Activated naive CD4-positive, alpha-beta T cell treated with Interleukin-2 at 50 U/mL for 16 hours (primary cell): ENCODE measurements around the gene MACROD1.
"Not testable (repeated sequence)": the region's sequence is repeated elsewhere in the genome, so short reads cannot be mapped to it uniquely, and the experiment has no call there.

ENCODE experiments used
- DNase-seq: peaks from one replicate; pipeline ENCODE4 v3.0.0-alpha.2; 2020

The MACROD1 gene

GRCh38 chr11:64052938-64053622 lies 112.8 kb downstream of the MACROD1 start:
- DNase-seq, result no peak

- no peak for DNase-seq
Observed at GRCh38 chr11:64052436-64052835, 113.5 kb downstream of the MACROD1 start.

GRCh38 chr11:64051297-64051696 lies 114.6 kb downstream of the MACROD1 start:
- no peak for DNase-seq

- DNase-seq, result no peak
Observed at GRCh38 chr11:64049509-64049908, 116.4 kb downstream of the MACROD1 start.

GRCh38 chr11:64048042-64048854 lies 117.7 kb downstream of the MACROD1 start:
- DNase-seq, result no peak

GRCh38 chr11:64047373-64047772 lies 118.5 kb downstream of the MACROD1 start:
- not testable (repeated sequence) for DNase-seq

GRCh38 chr11:64045700-64046099 lies 120.2 kb downstream of the MACROD1 start:
- DNase-seq, result no peak

- no peak for DNase-seq
Observed at GRCh38 chr11:64044730-64045393, 121.1 kb downstream of the MACROD1 start.

GRCh38 chr11:64043545-64043944 lies 122.4 kb downstream of the MACROD1 start:
- DNase-seq, result no peak

GRCh38 chr11:64042301-64042700 lies 123.6 kb downstream of the MACROD1 start:
- DNase-seq, result no peak

GRCh38 chr11:64041846-64042245 lies 124.1 kb downstream of the MACROD1 start:
- DNase-seq, result no peak

GRCh38 chr11:64040684-64041322 lies 125.1 kb downstream of the MACROD1 start:
- DNase-seq, result no peak

GRCh38 chr11:64039012-64039665 lies 126.8 kb downstream of the MACROD1 start:
- DNase-seq, result no peak

- DNase-seq, result no peak
Observed at GRCh38 chr11:64038500-64038899, 127.4 kb downstream of the MACROD1 start.

- no peak for DNase-seq
Observed at GRCh38 chr11:64037027-64037634, 128.8 kb downstream of the MACROD1 start.

GRCh38 chr11:64036087-64037026 lies 129.6 kb downstream of the MACROD1 start:
- DNase-seq, result no peak

- no peak for DNase-seq
Observed at GRCh38 chr11:64035576-64035975, 130.3 kb downstream of the MACROD1 start, which contains the start of gene FLRT1. Gene FLRT1 (plus strand): TSS chr11:64035931. CDS start chr11:64116268, 80,337 bp downstream.

GRCh38 chr11:64035081-64035524 lies 130.8 kb downstream of the MACROD1 start:
- DNase-seq, result no peak

- DNase-seq, result no peak
Observed at GRCh38 chr11:64034411-64034811, 131.5 kb downstream of the MACROD1 start.

GRCh38 chr11:64032050-64032449 lies 133.9 kb downstream of the MACROD1 start:
- no peak for DNase-seq

- no peak for DNase-seq
Observed at GRCh38 chr11:64031001-64031400, 134.9 kb downstream of the MACROD1 start.
